HFF-Myc (cell line): ENCODE results near the gene MERTK.
"Not testable (repeated sequence)": the region's sequence is repeated elsewhere in the genome, so short reads cannot be mapped to it uniquely, and the experiment has no call there.

ENCODE experiments used
- DNase-seq: peaks from one replicate; pipeline ENCODE4 v3.0.0-alpha.2; 2011; ENCODE audit warnings: low read depth; ENCODE audit errors: extremely low read depth
- H3K4me3 ChIP-seq: replicated peaks from 2 replicates; pipeline ENCODE4 v1.5.1; 2011; ENCODE audit warnings: low read depth, mild to moderate bottlenecking, control low read depth, low read length
- CTCF ChIP-seq: IDR thresholded peaks from 2 replicates; pipeline ENCODE4 v1.5.1; 2012; ENCODE audit warnings: mild to moderate bottlenecking, low read depth, low read length, control low read depth; ENCODE audit errors: missing control alignments

The MERTK gene

GRCh38 chr2:111954602-111955332 lies 56.4 kb downstream of the MERTK start:
- no peak overlapping the region for H3K4me3 ChIP-seq
- DNase-seq, result no peak
- TF ChIP-seq CTCF, result no peak

- no peak for TF ChIP-seq CTCF
- H3K4me3 ChIP-seq, result no peak overlapping the region
- no peak for DNase-seq
Observed at GRCh38 chr2:111957872-111958354, 59.5 kb downstream of the MERTK start.

GRCh38 chr2:111958901-111959300 lies 60.5 kb downstream of the MERTK start:
- no peak for DNase-seq
- no peak overlapping the region for H3K4me3 ChIP-seq
- no peak for TF ChIP-seq CTCF

- no peak for TF ChIP-seq CTCF
- no peak for DNase-seq
- H3K4me3 ChIP-seq, result no peak overlapping the region
Observed at GRCh38 chr2:111961663-111962062, 63.3 kb downstream of the MERTK start.

- not testable (repeated sequence) for H3K4me3 ChIP-seq, DNase-seq
Observed at GRCh38 chr2:111963086-111963485, 64.7 kb downstream of the MERTK start.

- H3K4me3 ChIP-seq, DNase-seq: not testable (repeated sequence)
Observed at GRCh38 chr2:111963508-111963907, 65.1 kb downstream of the MERTK start.

- no peak for DNase-seq
- no peak overlapping the region for H3K4me3 ChIP-seq
- TF ChIP-seq CTCF, result no peak
Observed at GRCh38 chr2:111965062-111965461, 66.7 kb downstream of the MERTK start.

GRCh38 chr2:111966241-111966640 lies 67.8 kb downstream of the MERTK start:
- H3K4me3 ChIP-seq, result no peak overlapping the region
- no peak for DNase-seq
- no peak for TF ChIP-seq CTCF
